Mucosa of rectum (tissue), 2 donors: ENCODE data around the gene SLC15A5.

Experiments
- H3K27ac ChIP-seq, 2 donors: one replicate each; pipeline ENCODE4 v1.7.0; 2013; ENCODE audit warnings: inconsistent platforms in 2 of 2, low read depth in 2 of 2, low read length in 2 of 2
- H3K27me3 ChIP-seq, 2 donors: one replicate each; pipeline ENCODE4 v1.7.0; 2013; ENCODE audit warnings: low read length in 2 of 2; ENCODE audit not compliant: control insufficient read depth in 2 of 2, insufficient read depth in 2 of 2
- H3K36me3 ChIP-seq, 2 donors: one replicate each; pipeline ENCODE4 v1.7.0; 2013; ENCODE audit warnings: low read length in 2 of 2; ENCODE audit not compliant: control insufficient read depth in 2 of 2, insufficient read depth in 2 of 2
- H3K4me1 ChIP-seq, 2 donors: one replicate each; pipeline ENCODE4 v1.7.0; 2013; ENCODE audit warnings: low read length in 2 of 2, mild to moderate bottlenecking in 1 of 2; ENCODE audit not compliant: control insufficient read depth in 2 of 2, insufficient read depth in 2 of 2
- H3K4me3 ChIP-seq, 2 donors: one replicate each; pipeline ENCODE4 v1.7.0; 2013; ENCODE audit warnings: low read length in 2 of 2
- H3K9ac ChIP-seq, 2 donors: one replicate each; pipeline ENCODE4 v1.7.0; 2013; ENCODE audit warnings: low read length in 2 of 2, low read depth in 1 of 2, mild to moderate bottlenecking in 1 of 2
- H3K9me3 ChIP-seq, 2 donors: one replicate each; pipeline ENCODE4 v1.7.0; 2013; ENCODE audit warnings: low read length in 2 of 2; ENCODE audit not compliant: control insufficient read depth in 2 of 2
- donor health status: healthy.
- donor health status: Normal muscosa, but diverticular disease.

The SLC15A5 gene

GRCh38 chr12:16277585-16277984, at the start of gene SLC15A5:
TSS of gene SLC15A5 (minus strand) at chr12:16277685. CDS start at chr12:16277685, 0 bp downstream.
- no peak within 1 kb of the TSS for H3K4me3 ChIP-seq
- H3K36me3 ChIP-seq: no peaks in the 10 kb centered on the region
- H3K9ac ChIP-seq: no peak within 1 kb of the TSS
- no peaks in the 10 kb centered on the region for H3K27me3 ChIP-seq
- no peaks in the 10 kb centered on the region for H3K4me1 ChIP-seq
- H3K27ac ChIP-seq: no peak within 1 kb of the TSS
- no peaks in the 10 kb centered on the region for H3K9me3 ChIP-seq

- Histone ChIP-seq H3K9me3 (peaks cover 0 to 9% of the 10 kb centered on the region in 2 donors), H3K9ac (no peak overlapping the region), H3K27me3 (no peaks in the 10 kb centered on the region), H3K27ac (no peak overlapping the region), H3K4me3 (no peak overlapping the region), H3K36me3 (no peaks in the 10 kb centered on the region), H3K4me1 (peaks cover 0 to 20% of the 10 kb centered on the region in 2 donors)
Observed at GRCh38 chr12:16325426-16325825, 47.9 kb upstream of the SLC15A5 start.

GRCh38 chr12:16324772-16325171, 47.3 kb upstream of the SLC15A5 start:
- H3K9ac ChIP-seq: no peak overlapping the region
- no peaks in the 10 kb centered on the region for H3K27me3 ChIP-seq
- H3K4me1 ChIP-seq: peaks cover 0 to 20% of the 10 kb centered on the region in 2 donors
- peaks cover 0 to 9% of the 10 kb centered on the region in 2 donors for H3K9me3 ChIP-seq
- H3K36me3 ChIP-seq: no peaks in the 10 kb centered on the region
- no peak overlapping the region for H3K4me3 ChIP-seq
- H3K27ac ChIP-seq: no peak overlapping the region

GRCh38 chr12:16324272-16324671, 46.8 kb upstream of the SLC15A5 start:
- H3K4me1 ChIP-seq: peaks cover 0 to 20% of the 10 kb centered on the region in 2 donors
- H3K36me3 ChIP-seq: no peaks in the 10 kb centered on the region
- peaks cover 0 to 9% of the 10 kb centered on the region in 2 donors for H3K9me3 ChIP-seq
- no peak overlapping the region for H3K4me3 ChIP-seq
- no peak overlapping the region for H3K27ac ChIP-seq
- H3K27me3 ChIP-seq: no peaks in the 10 kb centered on the region
- H3K9ac ChIP-seq: no peak overlapping the region

- Histone ChIP-seq H3K9me3 (peaks cover 0 to 9% of the 10 kb centered on the region in 2 donors), H3K4me3 (no peak overlapping the region), H3K36me3 (no peaks in the 10 kb centered on the region), H3K27me3 (no peaks in the 10 kb centered on the region), H3K4me1 (peaks cover 0 to 20% of the 10 kb centered on the region in 2 donors), H3K9ac (no peak overlapping the region), H3K27ac (no peak overlapping the region)
Observed at GRCh38 chr12:16323638-16324037, 46.2 kb upstream of the SLC15A5 start.

GRCh38 chr12:16323010-16323409, 45.5 kb upstream of the SLC15A5 start:
- H3K27me3 ChIP-seq: no peaks in the 10 kb centered on the region
- no peak overlapping the region for H3K4me3 ChIP-seq
- no peak overlapping the region for H3K9ac ChIP-seq
- H3K27ac ChIP-seq: no peak overlapping the region
- peaks cover 0 to 20% of the 10 kb centered on the region in 2 donors for H3K4me1 ChIP-seq
- H3K9me3 ChIP-seq: peaks cover 0 to 4% of the 10 kb centered on the region in 2 donors
- H3K36me3 ChIP-seq: no peaks in the 10 kb centered on the region

- no peaks in the 10 kb centered on the region for H3K36me3 ChIP-seq
- no peaks in the 10 kb centered on the region for H3K4me1 ChIP-seq
- no peak overlapping the region for H3K27ac ChIP-seq
- no peak overlapping the region for H3K4me3 ChIP-seq
- H3K27me3 ChIP-seq: no peaks in the 10 kb centered on the region
- no peaks in the 10 kb centered on the region for H3K9me3 ChIP-seq
- no peak overlapping the region for H3K9ac ChIP-seq
Observed at GRCh38 chr12:16310934-16311333, 33.4 kb upstream of the SLC15A5 start.

- Histone ChIP-seq H3K27me3 (no peaks in the 10 kb centered on the region), H3K9me3 (no peaks in the 10 kb centered on the region), H3K4me1 (no peaks in the 10 kb centered on the region), H3K4me3 (no peak overlapping the region), H3K9ac (no peak overlapping the region), H3K27ac (no peak overlapping the region), H3K36me3 (no peaks in the 10 kb centered on the region)
Observed at GRCh38 chr12:16307856-16308475, 30.5 kb upstream of the SLC15A5 start.

- no peaks in the 10 kb centered on the region for H3K4me1 ChIP-seq
- no peaks in the 10 kb centered on the region for H3K9me3 ChIP-seq
- H3K27me3 ChIP-seq: no peaks in the 10 kb centered on the region
- no peaks in the 10 kb centered on the region for H3K36me3 ChIP-seq
- H3K9ac ChIP-seq: no peak overlapping the region
- H3K27ac ChIP-seq: no peak overlapping the region
- H3K4me3 ChIP-seq: no peak overlapping the region
Observed at GRCh38 chr12:16303939-16304338, 26.5 kb upstream of the SLC15A5 start.

GRCh38 chr12:16300736-16301135, 23.3 kb upstream of the SLC15A5 start:
- H3K4me1 ChIP-seq: no peaks in the 10 kb centered on the region
- H3K27me3 ChIP-seq: no peaks in the 10 kb centered on the region
- H3K27ac ChIP-seq: no peak overlapping the region
- no peak overlapping the region for H3K9ac ChIP-seq
- H3K9me3 ChIP-seq: no peaks in the 10 kb centered on the region
- H3K36me3 ChIP-seq: no peaks in the 10 kb centered on the region
- H3K4me3 ChIP-seq: no peak overlapping the region
